ENCODE results near the gene HINFP.
"Not testable (repeated sequence)": the region's sequence is repeated elsewhere in the genome, so short reads cannot be mapped to it uniquely, and the experiment has no call there.

The HINFP gene

GRCh38 chr11:119158467-119158866, 37.1 kb downstream of the HINFP start:
- DNase-seq, result no peak

GRCh38 chr11:119160151-119160550, 38.8 kb downstream of the HINFP start:
- DNase-seq, result no peak

GRCh38 chr11:119161871-119162270, 40.5 kb downstream of the HINFP start:
- DNase-seq, result no peak

GRCh38 chr11:119166368-119167076, 45.1 kb downstream of the HINFP start:
- no peak for DNase-seq

- not testable (repeated sequence) for DNase-seq
Measured at GRCh38 chr11:119167077-119167458, 45.7 kb downstream of the HINFP start.

GRCh38 chr11:119167933-119168332, 46.6 kb downstream of the HINFP start:
- DNase-seq, result no peak

GRCh38 chr11:119168471-119169281, 47.3 kb downstream of the HINFP start, which contains the start of gene NLRX1:
TSS of gene NLRX1 (plus strand) at chr11:119168725. CDS start at chr11:119171404, 2,679 bp downstream.
- peak; percentile 81 for DNase-seq

- DNase-seq, result peak; percentile 26
Measured at GRCh38 chr11:119169282-119169719, 47.9 kb downstream of the HINFP start.

- DNase-seq, result no peak
Measured at GRCh38 chr11:119172513-119172912, 51.1 kb downstream of the HINFP start.

GRCh38 chr11:119173453-119173852, 52.1 kb downstream of the HINFP start:
- DNase-seq, result no peak

GRCh38 chr11:119175493-119176077, 54.2 kb downstream of the HINFP start:
- no peak for DNase-seq

GRCh38 chr11:119178166-119178680, 56.8 kb downstream of the HINFP start:
- DNase-seq, result no peak

- no peak for DNase-seq
Measured at GRCh38 chr11:119179342-119179741, 58.0 kb downstream of the HINFP start.

GRCh38 chr11:119179983-119180382, 58.6 kb downstream of the HINFP start:
- no peak for DNase-seq

- no peak for DNase-seq
Measured at GRCh38 chr11:119180729-119181676, 59.6 kb downstream of the HINFP start.

- DNase-seq, result no peak
Measured at GRCh38 chr11:119181677-119182412, 60.5 kb downstream of the HINFP start.

GRCh38 chr11:119184399-119184798, 63.0 kb downstream of the HINFP start:
- DNase-seq, result not testable (repeated sequence)

All from stimulated activated CD4-positive, alpha-beta T cell treated with anti-CD3 and anti-CD28 coated beads, Interleukin-4, amount 100 ng/mL, for 1 hour (primary cell).